Activated T-helper 2 cell treated with anti-CD3 and anti-CD28 coated beads, Interferon-gamma antibody, Interleukin-2, Interleukin-4, amounts not matched to agents 10 μg/mL and 5 μg/mL and 100 μg/mL, durations not matched to agents 14 hours and 24 hours and 36 hours (primary cell): Measurements from ENCODE around the gene DNAH9. TPM values are rescaled to one million over a fixed set of nuclear protein-coding genes. Genes with fewer than 3 reads are reported as not detected.

Source experiments
- DNase-seq: peaks from one replicate; pipeline ENCODE4 v3.0.0; 2021; ENCODE audit warnings: low spot score
- H3K27ac Mint-ChIP-seq: one replicate; pipeline ENCODE4 v1.8.0; 2021; ENCODE audit warnings: mixed read lengths
- H3K27me3 Mint-ChIP-seq: one replicate; pipeline ENCODE4 v1.8.0; 2021; ENCODE audit warnings: low read depth, mixed read lengths
- H3K36me3 Mint-ChIP-seq: one replicate; pipeline ENCODE4 v1.8.0; 2021; ENCODE audit warnings: low read depth, mixed read lengths
- H3K4me1 Mint-ChIP-seq: one replicate; pipeline ENCODE4 v1.8.0; 2021; ENCODE audit warnings: low read depth, mixed read lengths
- H3K4me3 Mint-ChIP-seq: one replicate; pipeline ENCODE4 v1.8.0; 2021; ENCODE audit warnings: low read depth, mild to moderate bottlenecking, moderate library complexity, mixed read lengths
- H3K9me3 Mint-ChIP-seq: one replicate; pipeline ENCODE4 v1.8.0; 2021; ENCODE audit warnings: mixed read lengths
- intact Hi-C: fragments of 100-400 bp; cut with micrococcal nuclease; formaldehyde crosslinking; loops from one replicate; pipeline ENCODE4 v1.15.1; 2023
- total RNA-seq: library from RNA; stranded (reverse); gene quantifications from 2 replicates; pipeline ENCODE4 v1.2.3, GENCODE V29; 2022

Gene DNAH9
- total RNA-seq, 1 donor from 2014 or later, result not detected

DNA sequence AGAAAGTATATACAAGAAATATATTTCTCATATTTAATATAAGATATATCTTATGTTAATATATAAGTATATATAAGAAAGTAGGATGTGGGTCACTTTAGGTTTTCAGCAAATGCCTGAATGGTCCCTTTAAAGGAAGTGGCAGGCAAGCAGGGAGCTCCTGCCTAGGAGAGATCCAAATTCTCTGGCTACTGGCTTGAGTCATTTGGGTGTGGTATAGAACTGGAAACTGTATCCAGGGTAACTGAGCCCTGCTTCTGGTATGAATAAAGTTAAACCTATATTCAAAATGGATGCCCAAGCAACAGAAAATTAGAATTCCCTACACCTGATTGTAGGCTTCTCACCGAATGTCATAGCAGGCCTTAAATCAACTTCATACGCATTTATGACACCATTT is 254.6 kb downstream of the DNAH9 start:
- H3K4me3 Mint-ChIP-seq, result no peak overlapping the region
- H3K36me3 Mint-ChIP-seq, result no peaks in the 10 kb centered on the region
- no peaks in the 10 kb centered on the region for H3K27me3 Mint-ChIP-seq
- no peaks in the 10 kb centered on the region for H3K4me1 Mint-ChIP-seq
- no peak for DNase-seq
- H3K27ac Mint-ChIP-seq, result no peak overlapping the region
- H3K9me3 Mint-ChIP-seq, result peaks cover 32% of the 10 kb centered on the region
- intact Hi-C loops, result no loop called here

DNA sequence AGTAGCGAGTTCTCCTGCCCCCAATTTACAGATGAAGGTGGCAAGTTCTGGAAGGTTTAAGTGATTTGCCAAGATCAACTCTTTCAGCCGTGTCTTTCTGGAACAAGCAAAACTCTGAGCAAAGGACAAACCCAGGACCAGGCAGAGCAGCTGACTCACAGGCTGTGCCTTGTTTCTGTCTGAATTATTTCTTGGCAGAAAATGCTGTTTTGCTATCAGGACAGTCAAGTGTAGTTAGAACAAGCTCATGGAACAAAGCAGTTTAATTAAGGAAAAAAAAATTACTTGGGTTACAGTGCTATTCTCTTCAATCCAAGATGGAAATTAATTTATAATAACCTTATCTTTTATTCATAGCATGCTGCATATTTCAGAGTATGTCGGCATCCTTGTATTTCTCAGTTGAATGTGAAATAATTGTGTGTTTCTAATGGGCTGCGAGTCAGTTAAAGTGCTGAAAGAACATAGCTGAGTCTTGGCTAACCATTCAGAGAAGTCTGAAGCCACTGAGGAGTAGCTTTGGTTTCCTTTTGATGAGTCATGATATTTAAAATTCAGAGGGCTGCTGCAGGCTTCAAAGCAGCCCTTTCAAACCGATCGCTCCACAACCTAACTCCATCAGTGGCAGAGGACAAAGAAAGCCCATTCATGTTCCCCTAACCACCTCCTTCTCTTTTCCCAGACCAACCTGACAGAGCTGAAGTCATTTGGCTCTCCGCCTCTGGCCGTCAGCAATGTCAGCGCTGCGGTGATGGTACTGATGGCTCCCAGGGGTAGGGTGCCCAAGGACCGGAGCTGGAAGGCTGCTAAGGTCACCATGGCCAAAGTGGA is 255.3 kb downstream of the DNAH9 start:
- no peaks in the 10 kb centered on the region for H3K4me1 Mint-ChIP-seq
- H3K36me3 Mint-ChIP-seq, result no peaks in the 10 kb centered on the region
- intact Hi-C loops, result no loop called here
- H3K27ac Mint-ChIP-seq, result no peak overlapping the region
- no peak for DNase-seq
- no peaks in the 10 kb centered on the region for H3K27me3 Mint-ChIP-seq
- H3K4me3 Mint-ChIP-seq, result no peak overlapping the region
- H3K9me3 Mint-ChIP-seq, result peaks cover 37% of the 10 kb centered on the region

GRCh38 chr17:11855306-11855705 is 257.0 kb downstream of the DNAH9 start:
- Mint-ChIP-seq H3K36me3 (no peaks in the 10 kb centered on the region), H3K4me1 (no peaks in the 10 kb centered on the region), H3K9me3 (peaks cover 30% of the 10 kb centered on the region), H3K27ac (no peak overlapping the region), H3K27me3 (no peaks in the 10 kb centered on the region), H3K4me3 (no peak overlapping the region)
- intact Hi-C loops, result no loop called here
- no peak for DNase-seq

DNA sequence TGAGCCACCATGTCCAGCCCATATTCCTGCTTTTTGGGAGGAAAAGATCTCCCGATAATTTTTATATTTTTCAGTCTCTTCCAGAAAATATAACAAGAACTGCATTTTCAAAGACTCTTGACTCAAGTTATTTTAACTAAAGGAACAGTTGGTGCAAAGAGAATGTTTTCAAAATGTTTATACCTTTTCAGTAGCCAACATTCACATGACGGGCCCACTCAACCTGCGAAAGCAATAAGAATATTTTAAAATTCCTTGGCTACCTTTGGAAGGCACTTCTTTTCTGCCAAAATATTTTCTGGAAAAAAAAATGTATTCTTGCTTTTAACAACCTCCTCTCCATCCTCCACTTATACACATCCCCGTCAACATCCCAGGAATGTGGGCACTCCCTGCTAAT is 258.7 kb downstream of the DNAH9 start:
- no peak overlapping the region for H3K4me3 Mint-ChIP-seq
- H3K27ac Mint-ChIP-seq, result no peak overlapping the region
- no peaks in the 10 kb centered on the region for H3K36me3 Mint-ChIP-seq
- H3K4me1 Mint-ChIP-seq, result no peaks in the 10 kb centered on the region
- no peak for DNase-seq
- H3K27me3 Mint-ChIP-seq, result no peaks in the 10 kb centered on the region
- peaks cover 25% of the 10 kb centered on the region for H3K9me3 Mint-ChIP-seq
- intact Hi-C loops, result no loop called here

- intact Hi-C loops, result no loop called here
- no peak for DNase-seq
- no peaks in the 10 kb centered on the region for H3K4me1 Mint-ChIP-seq
- no peaks in the 10 kb centered on the region for H3K27me3 Mint-ChIP-seq
- peaks cover 44% of the 10 kb centered on the region for H3K9me3 Mint-ChIP-seq
- H3K27ac Mint-ChIP-seq, result no peak overlapping the region
- no peaks in the 10 kb centered on the region for H3K36me3 Mint-ChIP-seq
- H3K4me3 Mint-ChIP-seq, result no peak overlapping the region
Measured at GRCh38 chr17:11869680-11870394, 271.6 kb downstream of the DNAH9 start.

GRCh38 chr17:11871773-11872172 is 273.5 kb downstream of the DNAH9 start:
- DNase-seq, result no peak
- H3K9me3 Mint-ChIP-seq, result peaks cover 44% of the 10 kb centered on the region
- H3K4me3 Mint-ChIP-seq, result no peak overlapping the region
- intact Hi-C loops, result no loop called here
- H3K4me1 Mint-ChIP-seq, result no peaks in the 10 kb centered on the region
- H3K27ac Mint-ChIP-seq, result no peak overlapping the region
- H3K27me3 Mint-ChIP-seq, result no peaks in the 10 kb centered on the region
- no peaks in the 10 kb centered on the region for H3K36me3 Mint-ChIP-seq

- DNase-seq, result no peak
- peaks cover 20% of the 10 kb centered on the region for H3K9me3 Mint-ChIP-seq
- H3K27me3 Mint-ChIP-seq, result no peaks in the 10 kb centered on the region
- H3K36me3 Mint-ChIP-seq, result no peaks in the 10 kb centered on the region
- no peak overlapping the region for H3K4me3 Mint-ChIP-seq
- intact Hi-C loops, result no loop called here
- no peak overlapping the region for H3K27ac Mint-ChIP-seq
- no peaks in the 10 kb centered on the region for H3K4me1 Mint-ChIP-seq
Measured at GRCh38 chr17:11874756-11875155, 276.5 kb downstream of the DNAH9 start.

DNA sequence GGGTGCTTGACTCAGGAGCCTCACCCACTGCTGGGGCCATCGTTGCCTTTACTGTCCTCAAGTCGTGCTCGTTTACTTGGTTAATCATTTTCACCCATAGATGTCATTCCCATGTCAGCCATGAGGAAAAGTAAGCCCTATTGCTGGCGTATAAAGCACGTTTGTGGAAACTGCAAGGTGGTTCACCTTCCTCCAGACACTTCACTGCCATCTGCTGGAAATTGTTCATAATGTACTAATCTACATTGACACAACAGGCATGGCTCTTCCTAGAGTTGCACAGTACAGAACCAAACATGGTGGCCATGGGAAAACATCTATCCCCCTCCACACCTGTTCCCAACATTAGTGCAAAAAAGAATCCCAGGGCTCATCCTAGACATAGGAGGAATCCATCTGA is 282.4 kb downstream of the DNAH9 start:
- no peaks in the 10 kb centered on the region for H3K4me1 Mint-ChIP-seq
- DNase-seq, result no peak
- no peak overlapping the region for H3K4me3 Mint-ChIP-seq

DNA sequence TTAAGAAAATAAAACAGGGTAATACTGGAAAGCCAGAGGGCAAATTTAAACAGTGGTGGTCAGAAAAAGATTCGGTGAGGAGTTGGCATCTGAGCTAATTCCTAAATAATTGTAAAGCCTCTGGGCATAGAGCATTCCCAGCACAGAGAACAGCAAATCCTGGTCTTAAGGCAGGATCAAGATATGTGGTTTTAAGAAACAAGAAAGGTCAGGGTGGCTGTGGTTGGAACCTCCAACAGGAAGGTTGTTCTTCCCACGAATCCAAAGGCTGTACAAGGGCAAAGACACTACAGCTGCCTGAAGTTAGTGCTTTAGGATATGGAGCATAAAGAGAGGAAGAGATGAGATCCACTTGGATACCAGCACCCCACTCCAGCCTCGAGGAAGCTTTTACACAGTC is 284.4 kb downstream of the DNAH9 start:
- DNase-seq, result no peak
- Mint-ChIP-seq H3K27ac (no peak overlapping the region), H3K36me3 (no peaks in the 10 kb centered on the region), H3K9me3 (no peaks in the 10 kb centered on the region), H3K4me1 (no peaks in the 10 kb centered on the region), H3K27me3 (no peaks in the 10 kb centered on the region), H3K4me3 (no peak overlapping the region)
- intact Hi-C loops, result no loop called here

More for the DNA sequence above, 282.4 kb downstream of the DNAH9 start:
- H3K27ac Mint-ChIP-seq, result no peak overlapping the region
- H3K36me3 Mint-ChIP-seq, result no peaks in the 10 kb centered on the region
- H3K27me3 Mint-ChIP-seq, result no peaks in the 10 kb centered on the region
- intact Hi-C loops, result no loop called here
- no peaks in the 10 kb centered on the region for H3K9me3 Mint-ChIP-seq

DNA sequence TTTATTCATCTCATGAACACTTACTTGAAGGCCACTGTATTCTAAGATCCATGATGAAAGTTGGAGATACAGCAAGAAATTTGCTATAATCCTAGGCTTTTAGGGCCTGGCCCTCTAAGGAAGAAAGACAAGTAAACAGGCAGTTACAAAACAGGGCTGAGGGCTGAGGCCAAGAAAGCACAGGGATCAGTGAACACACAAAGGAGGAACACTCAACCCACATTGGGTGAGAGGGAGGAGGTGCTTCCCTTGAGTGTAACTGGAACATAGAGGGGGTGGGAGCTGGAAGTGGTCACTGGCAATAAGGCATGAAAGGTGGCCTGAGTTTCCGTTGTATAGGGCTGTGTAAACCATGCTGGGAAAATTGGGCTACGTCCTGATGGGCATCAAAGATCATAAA is 286.8 kb downstream of the DNAH9 start:
- H3K4me1 Mint-ChIP-seq, result no peaks in the 10 kb centered on the region
- DNase-seq, result no peak
- H3K4me3 Mint-ChIP-seq, result no peak overlapping the region
- no peaks in the 10 kb centered on the region for H3K36me3 Mint-ChIP-seq
- no peaks in the 10 kb centered on the region for H3K27me3 Mint-ChIP-seq
- H3K27ac Mint-ChIP-seq, result no peak overlapping the region
- intact Hi-C loops, result no loop called here
- no peaks in the 10 kb centered on the region for H3K9me3 Mint-ChIP-seq

DNA sequence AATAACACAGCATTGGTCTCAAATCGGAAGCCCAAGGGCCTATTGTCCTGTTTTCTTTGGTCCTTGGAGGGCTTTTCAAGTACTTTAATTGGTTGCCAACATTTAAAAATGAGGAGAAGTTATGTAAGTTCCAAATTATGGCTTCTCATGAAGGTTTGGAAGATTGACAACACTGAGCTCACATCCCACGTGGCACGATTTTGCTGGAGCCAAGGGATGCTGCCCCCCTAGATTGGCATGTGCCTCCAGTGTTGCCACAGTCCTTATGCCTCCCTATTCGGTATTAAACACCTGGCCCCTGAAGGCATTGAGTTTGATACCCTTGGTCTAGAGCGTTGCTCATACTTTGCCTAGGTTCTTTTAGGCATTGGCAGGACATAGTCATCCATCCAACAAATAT is 291.0 kb downstream of the DNAH9 start:
- intact Hi-C loops, result no loop called here
- no peak overlapping the region for H3K27ac Mint-ChIP-seq

GRCh38 chr17:11893862-11894261 is 295.6 kb downstream of the DNAH9 start:
- Mint-ChIP-seq H3K4me3 (no peak overlapping the region), H3K9me3 (peaks cover 7% of the 10 kb centered on the region), H3K36me3 (no peaks in the 10 kb centered on the region), H3K27ac (no peak overlapping the region), H3K27me3 (no peaks in the 10 kb centered on the region), H3K4me1 (no peaks in the 10 kb centered on the region)
- intact Hi-C loops, result no loop called here
- DNase-seq, result no peak

More for the DNA sequence above, 291.0 kb downstream of the DNAH9 start:
- DNase-seq, result no peak
- H3K4me1 Mint-ChIP-seq, result no peaks in the 10 kb centered on the region
- H3K27me3 Mint-ChIP-seq, result no peaks in the 10 kb centered on the region
- H3K4me3 Mint-ChIP-seq, result no peak overlapping the region
- H3K36me3 Mint-ChIP-seq, result no peaks in the 10 kb centered on the region
- H3K9me3 Mint-ChIP-seq, result peaks cover 7% of the 10 kb centered on the region

GRCh38 chr17:11896199-11896598 is 297.9 kb downstream of the DNAH9 start:
- intact Hi-C loops, result no loop called here
- no peaks in the 10 kb centered on the region for H3K27me3 Mint-ChIP-seq
- DNase-seq, result no peak
- H3K27ac Mint-ChIP-seq, result no peak overlapping the region
- peaks cover 7% of the 10 kb centered on the region for H3K9me3 Mint-ChIP-seq
- no peak overlapping the region for H3K4me3 Mint-ChIP-seq
- H3K4me1 Mint-ChIP-seq, result no peaks in the 10 kb centered on the region
- H3K36me3 Mint-ChIP-seq, result no peaks in the 10 kb centered on the region
